B cell (primary cell): ENCODE results near the gene SPAM1. TPM values are rescaled to one million over a fixed set of nuclear protein-coding genes. Genes with fewer than 3 reads are reported as not detected.

ENCODE experiments used
- ATAC-seq: fragments of 200-7000 bp; cut with Tn5 transposase; one replicate; pipeline ENCODE4 v1.10.0; 2021; ENCODE audit warnings: low read depth, mild to moderate bottlenecking, moderate number of reproducible peaks, moderate library complexity
- CTCF ChIA-PET: fragments of 350-600 bp; sonication (Branson Sonifier 250); formaldehyde crosslinking; loops from one replicate; lab custom pipeline; 2021; ENCODE audit warnings: antibody characterized with exemption, inconsistent platforms; lab: Charles Lee
- POLR2A ChIA-PET: fragments of 350-600 bp; sonication (Branson Sonifier 250); formaldehyde crosslinking; loops from one replicate; lab custom pipeline; 2021; ENCODE audit warnings: antibody characterized with exemption; lab: Charles Lee
- DNase-seq: peaks from one replicate; pipeline ENCODE4 v3.0.0; 2013
- H2AFZ ChIP-seq: 2 replicates; pipeline ENCODE4 v1.6.1; 2012; ENCODE audit warnings: mild to moderate bottlenecking, low read depth, low read length; ENCODE audit not compliant: insufficient read depth, poor library complexity, severe bottlenecking
- H3K27ac ChIP-seq, 2 donors: 1 replicate in 1 of 2; 2 replicates in 1 of 2; pipeline ENCODE4 v1.5.1; 2012 to 2013; ENCODE audit warnings: low read length in 2 of 2, mild to moderate bottlenecking in 2 of 2, moderate library complexity in 1 of 2
- H3K27me3 ChIP-seq, 4 experiments: fragments of 200-600 bp in 1 of 4; sonication (generic) in 1 of 4; replicated peaks in 1 of 4; 1 replicate in 2 of 4; 2 replicates in 2 of 4; pipeline versions ENCODE4 v1.6.1 to v1.7.0; 2013 to 2016; ENCODE audit warnings: low read length in 3 of 4, mild to moderate bottlenecking in 2 of 4, mixed read lengths in 1 of 4, moderate library complexity in 1 of 4; ENCODE audit not compliant: insufficient read depth in 4 of 4, control insufficient read depth in 3 of 4; ENCODE audit errors: control extremely low read depth in 1 of 4
- H3K36me3 ChIP-seq, 2 experiments: replicated peaks in 1 of 2; 1 replicate in 1 of 2; 2 replicates in 1 of 2; pipeline versions ENCODE4 v1.6.1 to v1.7.1; 2013; ENCODE audit warnings: low read length in 1 of 2; ENCODE audit not compliant: insufficient read depth in 2 of 2, control insufficient read depth in 1 of 2; ENCODE audit errors: control extremely low read depth in 1 of 2, extremely low read depth in 1 of 2
- H3K4me1 ChIP-seq, 2 donors: fragments of 200-600 bp in 1 of 2; sonication (generic) in 1 of 2; 1 replicate in 1 of 2; 2 replicates in 1 of 2; pipeline versions ENCODE4 v1.5.1 to v1.6.1; 2013 to 2017; ENCODE audit warnings: low read length in 2 of 2; ENCODE audit not compliant: control insufficient read depth in 2 of 2, insufficient read depth in 2 of 2
- H3K4me2 ChIP-seq: replicated peaks from 2 replicates; pipeline ENCODE3; 2012; ENCODE audit warnings: mild to moderate bottlenecking, low read depth, low read length; ENCODE audit not compliant: poor library complexity, severe bottlenecking
- H3K4me3 ChIP-seq, 5 experiments: fragments of 200-600 bp in 1 of 5; sonication (generic) in 1 of 5; 1 replicate in 3 of 5; 2 replicates in 2 of 5; pipeline versions ENCODE4 v1.5.1 to v1.7.0; 2011 to 2016; ENCODE audit warnings: low read length in 4 of 5, mild to moderate bottlenecking in 4 of 5, low read depth in 2 of 5, control low read depth in 1 of 5, moderate library complexity in 1 of 5; ENCODE audit not compliant: insufficient read depth in 1 of 5; ENCODE audit errors: control extremely low read depth in 1 of 5, extremely low read depth in 1 of 5
- H3K79me2 ChIP-seq: fragments of 200-600 bp; sonication (generic); one replicate; pipeline ENCODE4 v1.6.0; 2016; ENCODE audit warnings: low read length; ENCODE audit not compliant: control insufficient read depth, insufficient read depth
- H3K9ac ChIP-seq: fragments of 200-600 bp; sonication (generic); 2 replicates; pipeline ENCODE4 v1.6.1; 2017; ENCODE audit warnings: mild to moderate bottlenecking, low read length, moderate library complexity
- H3K9me3 ChIP-seq, 3 donors: one replicate each; pipeline versions ENCODE4 v1.6.1 to v1.7.1; 2013; ENCODE audit warnings: low read length in 2 of 3; ENCODE audit not compliant: control insufficient read depth in 2 of 3, insufficient read depth in 1 of 3; ENCODE audit errors: control extremely low read depth in 1 of 3
- H4K20me1 ChIP-seq: 2 replicates; pipeline ENCODE4 v1.6.0; 2012; ENCODE audit warnings: mild to moderate bottlenecking, low read length; ENCODE audit not compliant: insufficient read depth, control insufficient read depth, poor library complexity, severe bottlenecking
- H3K27ac Mint-ChIP-seq: one replicate; pipeline ENCODE4 v1.8.0; 2021; ENCODE audit warnings: mixed read lengths
- H3K27me3 Mint-ChIP-seq: one replicate; pipeline ENCODE4 v1.8.0; 2021; ENCODE audit warnings: mixed read lengths
- H3K4me1 Mint-ChIP-seq: one replicate; pipeline ENCODE4 v1.8.0; 2021; ENCODE audit warnings: mixed read lengths
- H3K4me3 Mint-ChIP-seq: one replicate; pipeline ENCODE4 v1.8.0; 2021; ENCODE audit warnings: mixed read lengths
- H3K9me3 Mint-ChIP-seq: one replicate; pipeline ENCODE4 v1.8.0; 2022; ENCODE audit warnings: mixed read lengths; ENCODE audit not compliant: insufficient read depth
- CTCF ChIP-seq: fragments of 200-600 bp; IDR thresholded peaks from one replicate; pipeline ENCODE4 v1.8.0; 2022; ENCODE audit warnings: antibody characterized with exemption, mild to moderate bottlenecking
- EZH2 ChIP-seq: IDR thresholded peaks from 2 replicates; pipeline ENCODE4 v1.6.1; 2012; ENCODE audit warnings: borderline replicate concordance, low read depth, mild to moderate bottlenecking, moderate library complexity, low read length; ENCODE audit not compliant: insufficient read depth, poor library complexity, severe bottlenecking
- WGBS: methylation state at CpG from one replicate; pipeline ENCODE4 v1.1.5; 2013; ENCODE audit warnings: missing lambda C conversion rate; ENCODE audit not compliant: insufficient coverage; 5-methylcytosine and 5-hydroxymethylcytosine counted together
- intact Hi-C: fragments of 100-400 bp; cut with micrococcal nuclease; formaldehyde crosslinking; loops from one replicate; pipeline ENCODE4 v1.10.0; 2022
- polyA plus RNA-seq: library from polyadenylated mRNA; depleted of rRNA; stranded (reverse); fragments of >200 nt; gene quantifications from 2 replicates; pipeline ENCODE4 v1.2.3, GENCODE V29; 2012
- total RNA-seq, 2 donors: library from RNA; stranded (reverse); fragments of 120-200 nt in 1 of 2; gene quantifications; 1 replicate in 1 of 2; 2 replicates in 1 of 2; pipeline versions ENCODE4 v1.2.3 to v1.2.4, GENCODE V29; 2013 to 2022

Gene SPAM1
- total and polyA plus RNA-seq, 2 donors (not counting 1 experiment from before 2014, with no cell fraction given) = 0.04 TPM; not detected in 1

GRCh38 chr7:123944395-123944794 is 19.4 kb downstream of the SPAM1 start:
- Histone ChIP-seq H3K9me3 (peaks cover 0 to 2% (median 0%) of the 10 kb centered on the region in 3 donors), H3K27ac (no peak overlapping the region), H3K4me2 (no peak overlapping the region), H3K79me2 (no peaks in the 10 kb centered on the region), H4K20me1 (no peaks in the 10 kb centered on the region), H3K4me3 (no peak overlapping the region), H2AFZ (no peak overlapping the region), H3K9ac (no peak overlapping the region), H3K27me3 (no peaks in the 10 kb centered on the region), H3K4me1 (no peaks in the 10 kb centered on the region), H3K36me3 (no peaks in the 10 kb centered on the region)
- intact Hi-C loops = no loop called here
- no peaks in the 10 kb centered on the region for H3K4me1 Mint-ChIP-seq
- no peak for TF ChIP-seq CTCF
- no peak for TF ChIP-seq EZH2
- ChIA-PET POLR2A (no interaction called here), CTCF (no interaction called here)
- ATAC-seq (no peak), DNase-seq (no peak)
- no peak overlapping the region for H3K4me3 Mint-ChIP-seq
- WGBS = 17% methylated on average over 1 of the region's 1 CpG
- H3K9me3 Mint-ChIP-seq = no peaks in the 10 kb centered on the region
- no peak overlapping the region for H3K27ac Mint-ChIP-seq
- H3K27me3 Mint-ChIP-seq = no peaks in the 10 kb centered on the region

DNA sequence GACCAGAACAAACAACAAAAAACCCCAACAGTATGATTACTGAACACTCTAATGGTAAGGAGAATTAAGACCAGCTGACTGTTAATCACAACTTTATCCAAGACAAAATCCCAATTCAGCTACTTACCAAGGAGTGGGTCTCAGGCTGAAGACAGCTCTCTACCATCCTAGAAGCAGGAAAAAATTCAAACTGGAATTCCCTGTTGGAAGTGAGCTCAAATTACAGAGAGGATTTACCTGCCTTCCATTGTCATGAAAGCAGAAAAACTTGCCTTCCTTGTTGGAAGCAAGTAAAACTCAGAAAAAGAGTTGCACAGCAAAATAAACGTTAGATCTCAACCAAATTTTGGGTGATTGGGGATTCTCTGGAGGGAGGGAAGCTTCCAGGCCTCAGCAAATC is 20.9 kb downstream of the SPAM1 start:
- Mint-ChIP-seq H3K9me3 (no peaks in the 10 kb centered on the region), H3K27me3 (peaks cover 1% of the 10 kb centered on the region), H3K4me1 (no peaks in the 10 kb centered on the region), H3K4me3 (no peak overlapping the region), H3K27ac (no peak overlapping the region)
- no peak overlapping the region for H3K4me3 ChIP-seq
- no peaks in the 10 kb centered on the region for H3K4me1 ChIP-seq
- TF ChIP-seq CTCF = no peak
- ChIA-PET CTCF (no interaction called here), POLR2A (no interaction called here)
- intact Hi-C loops = no loop called here
- no peaks in the 10 kb centered on the region for H3K27me3 ChIP-seq
- no peaks in the 10 kb centered on the region for H3K79me2 ChIP-seq
- no peaks in the 10 kb centered on the region for H4K20me1 ChIP-seq
- no peak overlapping the region for H2AFZ ChIP-seq
- no peak overlapping the region for H3K9ac ChIP-seq
- H3K27ac ChIP-seq = no peak overlapping the region
- no peak overlapping the region for H3K4me2 ChIP-seq
- ATAC-seq (no peak), DNase-seq (no peak)
- WGBS = 20% methylated on average over 1 of the region's 1 CpG
- no peaks in the 10 kb centered on the region for H3K36me3 ChIP-seq
- H3K9me3 ChIP-seq = peaks cover 0 to 2% (median 0%) of the 10 kb centered on the region in 3 donors
